ENCODE data around the gene KLHL18.
A peak's percentile ranks its signal among the peaks of the same experiment; 100 is the strongest.
"Not testable (repeated sequence)": the region's sequence is repeated elsewhere in the genome, so short reads cannot be mapped to it uniquely, and the experiment has no call there.

The KLHL18 gene

DNA sequence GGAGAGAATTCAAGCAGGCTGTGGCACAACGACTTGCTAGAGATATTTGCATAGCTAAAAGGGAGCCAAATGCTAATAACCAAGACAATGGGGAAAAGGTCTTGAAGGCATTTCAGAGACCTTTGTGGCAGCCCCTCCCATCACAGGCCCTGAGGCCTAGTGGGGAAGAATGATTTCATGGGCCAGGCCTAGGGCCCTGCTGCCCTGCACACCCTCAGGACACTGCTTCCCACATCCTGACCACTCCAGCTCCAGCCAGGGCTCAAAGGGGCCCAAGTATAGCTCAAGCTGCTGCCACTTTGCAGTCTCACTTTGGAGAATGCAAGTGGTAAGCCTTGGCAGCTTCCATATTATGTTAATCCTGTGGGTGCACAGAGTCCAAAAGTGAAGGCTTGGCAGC is 76.6 kb downstream of the KLHL18 start:
- no peak for DNase-seq (ENCODE audit: low read depth in 1 of 2, low spot score in 1 of 2)

GRCh38 chr3:47360110-47360517 is 77.4 kb downstream of the KLHL18 start:
- DNase-seq (ENCODE audit: low read depth in 1 of 2, low spot score in 1 of 2), result not testable (repeated sequence)

DNA sequence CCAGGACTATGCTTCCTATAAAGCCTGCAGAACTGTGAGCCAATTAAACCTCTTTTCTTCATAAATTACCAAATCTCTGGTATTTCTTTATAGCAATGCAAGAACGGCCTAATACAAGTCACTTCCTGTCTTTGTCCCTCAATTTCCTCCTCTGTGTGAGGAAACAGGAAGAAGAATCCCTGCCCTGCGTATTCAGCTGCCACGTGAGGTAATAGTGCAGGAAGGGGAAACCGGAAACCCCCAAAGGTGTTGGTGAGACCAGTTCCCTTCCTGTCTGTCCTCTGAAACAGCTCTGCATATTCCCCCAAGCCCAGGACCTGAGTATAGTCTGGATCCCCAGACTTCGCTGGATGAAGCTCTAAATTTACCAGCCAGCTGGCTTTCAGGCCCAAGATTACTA is 80.0 kb downstream of the KLHL18 start:
- no peak for DNase-seq (ENCODE audit: low read depth in 1 of 2, low spot score in 1 of 2)

DNA sequence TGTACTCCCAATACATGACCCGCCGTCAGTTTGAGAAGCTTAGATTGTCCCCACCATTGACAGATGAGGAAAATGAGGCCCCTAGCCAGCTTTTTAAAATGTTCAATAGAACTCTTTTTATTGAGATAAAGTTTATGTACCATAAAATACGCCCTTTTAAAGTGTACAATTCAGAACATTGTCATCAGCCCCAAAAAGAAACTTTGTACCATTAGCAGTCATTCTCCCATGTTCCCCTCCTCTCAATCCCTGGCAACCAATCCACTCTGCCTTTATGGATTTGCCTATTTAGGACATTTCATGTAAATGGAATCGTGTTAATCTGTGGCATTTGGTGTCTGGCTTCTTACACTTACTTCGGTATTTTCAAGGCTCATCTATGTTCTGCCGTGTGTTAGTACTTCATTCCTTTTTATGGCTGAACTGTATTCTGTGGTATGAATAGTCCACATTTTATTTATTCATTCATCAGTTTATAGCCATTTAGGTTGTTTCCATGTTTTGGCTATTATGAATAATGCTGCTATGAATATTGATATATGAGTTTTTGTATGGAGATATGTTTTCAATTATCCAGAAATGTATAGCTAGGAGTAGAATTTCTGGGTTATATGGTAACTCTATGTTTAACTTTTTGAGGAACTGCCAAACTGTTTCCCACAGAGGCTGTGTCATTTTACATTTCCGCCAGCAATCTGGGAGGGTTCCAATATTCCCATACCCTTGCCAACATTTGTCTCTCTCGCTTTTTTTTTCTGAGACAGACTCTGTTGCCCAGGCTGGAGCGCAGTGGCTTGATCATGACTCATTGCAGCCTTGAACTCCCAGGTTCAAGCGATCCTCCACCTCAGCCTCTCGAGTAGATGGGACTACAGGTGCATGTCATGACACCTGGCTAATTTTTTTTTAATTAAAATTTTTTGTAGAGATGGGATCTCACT is 82.7 kb downstream of the KLHL18 start:
- DNase-seq (ENCODE audit: low read depth in 1 of 2, low spot score in 1 of 2), result no peak

GRCh38 chr3:47366833-47367232 is 84.1 kb downstream of the KLHL18 start:
- no peak for DNase-seq (ENCODE audit: low read depth in 1 of 2, low spot score in 1 of 2)

DNA sequence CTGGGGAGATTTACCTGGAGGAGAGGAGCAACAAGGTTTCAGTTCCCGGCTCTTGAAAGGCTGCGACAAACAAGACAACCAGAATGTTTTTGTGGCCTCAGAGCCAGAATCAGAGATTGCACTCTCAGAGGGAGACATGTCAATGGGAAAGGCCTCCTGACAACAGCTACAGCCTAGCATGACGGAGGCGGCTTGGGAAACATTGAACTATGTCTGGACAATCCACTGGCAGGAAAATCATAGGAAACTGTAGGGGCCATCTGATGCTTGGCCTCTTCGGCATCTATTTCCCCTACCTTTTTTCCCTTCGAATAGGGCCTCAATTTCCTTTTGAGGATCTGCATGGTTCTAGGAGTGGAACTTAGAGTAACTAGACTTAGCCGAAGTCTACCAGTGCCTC is 84.9 kb downstream of the KLHL18 start:
- DNase-seq (ENCODE audit: low read depth in 1 of 2, low spot score in 1 of 2), result no peak

GRCh38 chr3:47370020-47370419 is 87.3 kb downstream of the KLHL18 start:
- not testable (repeated sequence) for DNase-seq (ENCODE audit: low read depth in 1 of 2, low spot score in 1 of 2)

GRCh38 chr3:47370887-47371697 is 88.3 kb downstream of the KLHL18 start:
- DNase-seq (ENCODE audit: low read depth in 1 of 2, low spot score in 1 of 2), result no peak

DNA sequence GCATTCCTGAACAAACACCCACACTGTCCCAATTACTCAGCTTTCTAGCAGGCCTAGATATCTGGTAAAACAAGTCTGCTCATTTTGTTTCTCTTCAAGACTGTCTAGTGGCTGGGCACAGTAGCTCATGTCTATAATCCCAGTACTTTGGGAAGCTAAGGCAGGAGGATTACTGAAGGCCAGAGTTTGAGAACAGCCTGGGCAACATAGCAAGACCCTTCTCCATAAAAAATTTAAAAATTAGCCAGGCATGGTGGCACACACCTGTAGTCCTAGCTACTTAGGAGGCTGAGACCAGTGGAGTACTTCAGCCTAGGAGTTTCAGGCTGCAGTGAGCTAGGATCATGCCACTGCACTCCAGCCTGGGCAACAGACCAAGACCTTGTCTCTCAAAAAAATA is 91.8 kb downstream of the KLHL18 start:
- DNase-seq (ENCODE audit: low read depth in 1 of 2, low spot score in 1 of 2), result no peak

- DNase-seq (ENCODE audit: low read depth in 1 of 2, low spot score in 1 of 2), result no peak
Observed at GRCh38 chr3:47376393-47376792, 93.6 kb downstream of the KLHL18 start.

DNA sequence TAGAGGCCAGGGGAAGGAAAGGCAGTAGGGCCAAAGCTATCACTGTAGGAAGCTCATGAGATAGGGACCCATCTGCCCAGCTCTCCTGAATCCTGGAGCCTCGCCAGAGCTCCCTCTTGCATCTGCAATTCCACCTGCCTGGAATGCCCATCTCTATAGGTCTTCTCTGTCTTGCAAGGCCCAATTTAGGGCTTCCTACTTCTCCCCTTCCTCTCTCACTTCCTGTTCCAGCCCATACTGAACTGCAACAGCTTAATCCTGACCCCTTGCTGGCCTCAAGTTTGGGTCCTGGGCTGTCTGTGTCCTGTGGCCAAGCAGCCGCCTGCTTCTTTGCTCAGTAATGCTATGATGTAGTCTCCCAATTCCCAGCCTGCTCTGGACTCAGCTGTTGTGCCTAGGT is 94.4 kb downstream of the KLHL18 start:
- no peak for DNase-seq (ENCODE audit: low read depth in 1 of 2, low spot score in 1 of 2)

DNA sequence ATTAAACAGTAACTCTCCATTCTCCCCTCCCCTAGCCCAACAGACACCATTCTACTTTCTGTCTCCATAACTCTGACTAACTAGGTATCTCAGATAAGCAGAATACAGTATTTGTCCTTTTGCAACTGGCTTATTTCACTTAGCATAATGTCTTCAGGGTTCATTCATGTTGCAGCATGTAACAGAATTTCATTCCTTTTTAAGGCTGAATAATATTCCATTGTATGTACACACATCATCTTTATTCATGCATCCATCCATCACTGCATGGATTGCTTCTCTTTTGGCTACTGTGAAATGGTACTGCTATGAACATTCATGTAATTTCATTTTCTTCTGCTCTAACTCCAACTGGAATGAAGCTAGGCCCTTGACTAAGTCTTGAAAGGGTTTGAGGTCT is 96.1 kb downstream of the KLHL18 start:
- DNase-seq (ENCODE audit: low read depth in 1 of 2, low spot score in 1 of 2), result no peak

DNA sequence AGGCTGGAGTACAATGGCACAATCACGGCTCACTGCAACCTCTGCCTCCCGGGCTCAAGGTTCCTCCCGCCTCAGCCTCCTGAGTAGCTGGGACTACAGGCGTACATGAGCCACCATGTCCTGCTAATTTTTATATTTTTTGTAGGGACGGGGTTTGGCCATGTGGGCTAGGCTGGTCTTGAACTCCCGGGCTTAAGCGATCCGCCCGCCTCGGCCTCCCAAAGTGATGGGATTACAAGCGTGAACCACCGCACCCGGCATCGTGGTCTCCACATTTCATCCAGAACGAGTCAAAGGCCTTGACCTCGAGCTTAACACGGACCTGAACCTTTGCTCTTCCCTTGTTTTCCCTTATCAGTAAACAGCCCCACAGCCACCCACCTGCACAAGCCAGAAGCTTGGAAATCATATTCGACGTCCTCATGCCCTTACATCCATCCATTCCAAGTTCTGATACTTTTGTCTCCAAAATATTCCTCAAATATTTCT is 96.7 kb downstream of the KLHL18 start:
- no peak for DNase-seq (ENCODE audit: low read depth in 1 of 2, low spot score in 1 of 2)

- no peak for DNase-seq (ENCODE audit: low read depth in 1 of 2, low spot score in 1 of 2)
Observed at GRCh38 chr3:47380026-47380600, 97.4 kb downstream of the KLHL18 start.

DNA sequence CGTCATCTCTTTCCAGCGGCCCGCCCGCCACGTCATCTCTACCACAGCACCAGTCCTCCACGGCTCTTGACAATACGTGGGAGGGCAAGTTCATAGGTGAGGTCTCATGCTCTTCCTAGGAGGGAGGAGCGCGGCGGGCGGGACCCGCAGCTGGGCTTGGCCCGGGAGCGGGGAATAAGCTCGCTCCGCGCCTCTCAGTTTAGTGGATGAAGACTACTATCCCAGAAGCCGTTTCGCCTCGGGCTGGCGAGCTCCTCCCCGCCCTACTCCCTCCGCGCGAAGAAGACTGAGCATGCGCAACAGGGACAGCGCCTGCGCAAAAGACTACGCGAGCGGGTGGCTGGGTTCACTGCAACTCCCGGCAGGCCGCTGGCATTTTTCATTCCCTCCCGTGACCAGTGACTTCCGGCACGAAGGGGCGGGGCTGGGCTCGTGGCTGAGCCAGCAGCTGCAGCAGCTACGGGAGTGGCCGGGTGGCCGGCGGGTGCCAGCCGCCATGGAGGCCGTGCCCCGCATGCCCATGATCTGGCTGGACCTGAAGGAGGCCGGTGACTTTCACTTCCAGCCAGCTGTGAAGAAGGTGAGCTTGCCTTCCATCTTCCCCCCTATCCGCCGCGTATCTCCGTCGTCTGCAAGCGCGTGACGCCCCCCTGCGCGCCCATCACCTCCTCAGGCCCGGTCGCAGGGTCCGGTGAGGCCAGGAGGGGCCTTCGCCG is 98.0 kb downstream of the KLHL18 start, which contains the start of gene PTPN23:
PTPN23 (plus strand) TSS at position 421 of the 716 bp plus-strand sequence; CDS start at position 497, 76 bp downstream.
- DNase-seq (ENCODE audit: low read depth in 1 of 2, low spot score in 1 of 2), result peak; percentile 98 to 99

- DNase-seq (ENCODE audit: low read depth in 1 of 2, low spot score in 1 of 2), result peak; percentile 17 to 54
Observed at GRCh38 chr3:47381317-47382157, 98.8 kb downstream of the KLHL18 start.

GRCh38 chr3:47384425-47384824 is 101.7 kb downstream of the KLHL18 start:
- no peak for DNase-seq (ENCODE audit: low read depth in 1 of 2, low spot score in 1 of 2)

- DNase-seq (ENCODE audit: low read depth in 1 of 2, low spot score in 1 of 2), result no peak
Observed at GRCh38 chr3:47385007-47385406, 102.3 kb downstream of the KLHL18 start.

DNA sequence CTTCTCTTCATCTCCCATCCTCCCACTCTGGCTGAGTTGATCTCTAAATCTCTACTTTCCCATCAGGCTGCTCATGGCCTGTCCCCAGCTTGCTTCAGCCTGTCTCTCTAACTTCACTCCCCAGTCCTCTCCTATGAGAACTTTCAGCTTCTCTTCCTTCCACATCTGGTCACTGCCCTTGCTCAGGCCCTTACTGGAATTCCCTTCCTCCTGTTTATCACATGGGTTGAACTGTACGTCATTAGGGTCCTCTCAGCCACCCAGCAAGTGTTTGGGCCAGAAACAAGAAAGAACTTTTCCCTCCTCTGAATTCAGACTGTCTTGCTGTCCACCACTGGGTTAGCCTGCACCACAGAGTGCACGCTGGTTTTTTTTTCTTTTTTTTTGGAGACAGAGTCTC is 103.1 kb downstream of the KLHL18 start:
- DNase-seq (ENCODE audit: low read depth in 1 of 2, low spot score in 1 of 2), result no peak

DNA sequence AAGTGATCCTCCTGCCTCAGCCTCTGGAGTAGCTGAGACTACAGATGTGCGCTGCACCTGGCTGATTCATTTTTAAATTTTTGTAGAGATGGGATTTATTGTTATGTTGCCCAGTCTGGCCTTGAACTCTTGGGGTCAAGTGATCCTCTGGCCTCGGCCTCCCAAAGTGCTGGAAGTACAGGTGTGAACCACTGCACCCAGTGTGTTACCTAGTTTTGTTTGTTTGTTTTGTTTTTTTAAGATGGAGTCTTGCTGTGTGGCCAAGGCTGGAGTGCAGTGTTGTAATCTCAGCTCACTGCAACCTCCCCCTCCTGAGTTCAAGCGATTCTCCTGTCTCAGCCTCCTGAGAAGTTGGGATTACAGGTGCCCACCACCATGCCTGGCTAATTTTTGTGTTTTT is 110.2 kb downstream of the KLHL18 start:
- DNase-seq (ENCODE audit: low read depth in 1 of 2, low spot score in 1 of 2), result no peak
